GM12891 (cell line): Measurements from ENCODE around the gene PDZD2.

ENCODE experiments used
- POLR2A ChIP-seq: IDR thresholded peaks from 2 replicates; pipeline ENCODE4 v1.6.1; 2011; ENCODE audit warnings: low read depth, low read length, control low read depth
- POLR2AphosphoS5 ChIP-seq: IDR thresholded peaks from 2 replicates; pipeline ENCODE4 v1.6.1; 2011; ENCODE audit warnings: low read depth, low read length, control low read depth
- POU2F2 ChIP-seq: IDR thresholded peaks from 2 replicates; pipeline ENCODE4 v1.6.1; 2011; ENCODE audit warnings: low read depth, mild to moderate bottlenecking, control low read depth, low read length, moderate library complexity
- SPI1 ChIP-seq: IDR thresholded peaks from 2 replicates; pipeline ENCODE4 v1.6.1; 2011; ENCODE audit warnings: low read depth, low read length, control low read depth
- TAF1 ChIP-seq: IDR thresholded peaks from 2 replicates; pipeline ENCODE4 v1.6.1; 2011; ENCODE audit warnings: low read depth, low read length, control low read depth

DNA sequence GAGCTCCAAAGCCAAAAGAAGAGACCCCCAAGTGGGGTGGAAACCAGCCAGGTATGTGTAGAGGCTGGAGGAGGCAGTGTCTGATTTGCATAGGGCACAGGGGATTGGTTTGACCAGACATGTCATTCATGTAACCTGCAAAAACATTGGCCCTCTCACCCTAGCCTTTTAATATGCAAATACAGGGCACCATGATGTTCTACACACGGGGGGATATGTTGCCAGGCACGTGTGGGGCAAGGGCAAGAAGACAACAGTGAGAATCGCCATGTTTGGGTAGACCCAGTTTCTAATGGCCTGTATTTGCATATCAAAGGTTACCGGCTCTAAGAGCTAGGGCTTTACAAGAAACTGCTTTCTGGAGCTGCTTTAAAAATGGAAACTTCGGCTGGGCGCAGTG, 326.3 kb downstream of the PDZD2 start:
- no peak for TF ChIP-seq POLR2A
- no peak for TF ChIP-seq POU2F2
- TF ChIP-seq TAF1: no peak
- TF ChIP-seq POLR2AphosphoS5: no peak
- TF ChIP-seq SPI1: no peak
